K562 (cell line): Measurements from ENCODE around the gene PSAP. TPM values are rescaled to one million over a fixed set of nuclear protein-coding genes. Genes with fewer than 3 reads are reported as not detected.

ENCODE experiments used
- ARID4B ChIP-seq: sonication (generic); formaldehyde crosslinking; IDR thresholded peaks from 2 replicates; pipeline ENCODE4 v1.8.0; 2022; ENCODE audit warnings: mild to moderate bottlenecking, missing genetic modification reagents
- EHMT2 ChIP-seq: fragments of 450-650 bp; IDR thresholded peaks from 2 replicates; pipeline ENCODE4 v1.6.1; 2018; ENCODE audit warnings: antibody characterized with exemption
- IRF9 ChIP-seq: fragments of 450-650 bp; IDR thresholded peaks from 2 replicates; pipeline ENCODE4 v1.6.1; 2016; ENCODE audit warnings: missing biosample characterization, missing genetic modification characterization
- JUND ChIP-seq, 2 experiments: IDR thresholded peaks; 2 replicates in 1 of 2; 3 replicates in 1 of 2; pipeline ENCODE4 v1.6.1; 2011; ENCODE audit warnings: borderline replicate concordance in 2 of 2, low read depth in 2 of 2, low read length in 2 of 2, improper control_type of control experiment in 1 of 2, missing biosample characterization in 1 of 2, missing genetic modification characterization in 1 of 2, missing genetic modification reagents in 1 of 2
- LARP7 ChIP-seq: fragments of 450-650 bp; IDR thresholded peaks from 2 replicates; pipeline ENCODE4 v1.6.1; 2016
- MAFK ChIP-seq: IDR thresholded peaks from 2 replicates; pipeline ENCODE4 v1.6.1; 2011; ENCODE audit warnings: low read length, improper control_type of control experiment
- MIER1 ChIP-seq: fragments of 450-650 bp; IDR thresholded peaks from 2 replicates; pipeline ENCODE4 v1.6.1; 2016; ENCODE audit warnings: antibody characterized with exemption, mild to moderate bottlenecking, low read depth
- NCOA1 ChIP-seq: fragments of 450-650 bp; IDR thresholded peaks from 2 replicates; pipeline ENCODE4 v1.6.1; 2016; ENCODE audit warnings: low read depth
- PRMT5 ChIP-seq: sonication (generic); formaldehyde crosslinking; IDR thresholded peaks from 2 replicates; pipeline ENCODE4 v1.5.0; 2020; ENCODE audit warnings: missing genetic modification reagents
- SMAD4 ChIP-seq: fragments of 250-450 bp; sonication (Bioruptor Pico); conservative IDR thresholded peaks from 2 replicates; pipeline ENCODE4 v1.8.0; 2021; ENCODE audit warnings: inconsistent platforms, mild to moderate bottlenecking, moderate library complexity
- TEAD2 ChIP-seq: fragments of 450-650 bp; IDR thresholded peaks from 2 replicates; pipeline ENCODE4 v1.6.1; 2016; ENCODE audit warnings: missing genetic modification characterization, control low read depth, missing compliant biosample characterization
- YY1 ChIP-seq, 3 experiments: IDR thresholded peaks; 2 replicates each; pipeline ENCODE4 v1.6.1; 2011; ENCODE audit warnings: low read length in 2 of 3, mild to moderate bottlenecking in 2 of 3, moderate library complexity in 2 of 3, borderline replicate concordance in 1 of 3, control low read depth in 1 of 3, low read depth in 1 of 3; ENCODE audit not compliant: insufficient read depth in 3 of 3, insufficient replicate concordance in 2 of 3, control insufficient read depth in 1 of 3, insufficient read length in 1 of 3; ENCODE audit errors: extremely low read depth in 1 of 3
- ZBTB17 ChIP-seq: fragments of 450-650 bp; formaldehyde crosslinking; IDR thresholded peaks from 2 replicates; pipeline ENCODE4 v1.4.0; 2020; ENCODE audit warnings: mild to moderate bottlenecking
- ZNF212 ChIP-seq: fragments of 450-650 bp; formaldehyde crosslinking; IDR thresholded peaks from 2 replicates; pipeline ENCODE4 v1.4.0; 2020; ENCODE audit warnings: mild to moderate bottlenecking
- ZNF395 ChIP-seq: fragments of 200-800 bp; sonication (Bioruptor generic); IDR thresholded peaks from 2 replicates; pipeline ENCODE4 v1.6.1; 2017; ENCODE audit warnings: missing genetic modification characterization, missing compliant biosample characterization
- ZNF644 ChIP-seq: fragments of 200-800 bp; sonication (Bioruptor generic); IDR thresholded peaks from 2 replicates; pipeline ENCODE4 v1.6.1; 2016; ENCODE audit warnings: low read depth, missing genetic modification characterization, missing compliant biosample characterization
- ZNF780A ChIP-seq: fragments of 250-450 bp; sonication (Bioruptor Pico); IDR thresholded peaks from 2 replicates; pipeline ENCODE4 v1.5.0; 2021; ENCODE audit warnings: mild to moderate bottlenecking
- ZNF830 ChIP-seq: fragments of 250-450 bp; sonication (Bioruptor Pico); IDR thresholded peaks from 2 replicates; pipeline ENCODE4 v1.5.0; 2021; ENCODE audit warnings: mild to moderate bottlenecking
- polyA plus RNA-seq, 8 experiments: library from polyadenylated mRNA; depleted of rRNA in 4 of 8; stranded (reverse) in 5 of 8; unstranded in 3 of 8; fragments of >200 nt; fragmentation: Nextera tagmentation in 2 of 8; fragmentation: Illumina TruSeq in 1 of 8; extraction: Ambion mirVana in 2 of 8; extraction: Trizol in 1 of 8; gene quantifications; 2 replicates each; pipeline versions ENCODE4 v1.2.1 to v1.2.3, GENCODE V29; 2011 to 2014; ENCODE audit warnings: inconsistent platforms in 1 of 8, missing spikeins in 1 of 8
- total RNA-seq, 7 experiments: library from RNA; depleted of rRNA in 6 of 7; stranded (reverse); fragments of >200 nt in 6 of 7; fragmentation: Illumina TruSeq in 2 of 7; extraction: Trizol in 2 of 7; gene quantifications; 2 replicates each; pipeline versions ENCODE4 v1.2.1 to v1.2.3, GENCODE V29; 2011 to 2021; ENCODE audit warnings: low replicate concordance in 1 of 7
- TF ChIP-seq, protein P1 (sequence below), 2 experiments: fragments of 450-650 bp; conservative IDR thresholded peaks; 2 replicates each; pipeline ENCODE4 v1.6.1; 2017; ENCODE audit warnings: mild to moderate bottlenecking in 2 of 2, moderate library complexity in 2 of 2

PSAP gene
- total and polyA plus RNA-seq, 9 of the 15 experiments (the other 6 are each of a cell fraction or from before 2014, with no cell fraction given) = 245 to 700 (median 429) TPM

DNA sequence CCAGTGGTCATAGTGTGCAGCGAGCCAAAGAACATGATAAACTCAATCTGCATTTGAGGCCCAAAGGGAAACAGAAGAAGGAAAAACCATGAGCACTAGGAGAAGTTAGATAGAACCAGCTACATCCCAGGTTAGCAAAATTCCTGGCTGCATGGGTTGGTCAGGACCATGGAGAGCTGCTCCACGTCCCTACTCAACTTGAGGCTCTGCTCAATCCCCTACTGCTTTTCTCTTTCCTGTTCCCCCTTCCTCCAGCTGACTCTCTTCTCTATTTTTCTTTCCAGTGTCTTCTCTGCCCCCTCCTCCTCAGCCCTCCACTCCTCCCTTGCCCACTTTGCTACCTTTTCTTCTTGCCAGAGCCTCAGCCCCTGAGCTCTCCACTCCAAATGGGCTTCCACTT, 55.8 kb downstream of the PSAP start (continued):
- TF ChIP-seq, protein P1, sequence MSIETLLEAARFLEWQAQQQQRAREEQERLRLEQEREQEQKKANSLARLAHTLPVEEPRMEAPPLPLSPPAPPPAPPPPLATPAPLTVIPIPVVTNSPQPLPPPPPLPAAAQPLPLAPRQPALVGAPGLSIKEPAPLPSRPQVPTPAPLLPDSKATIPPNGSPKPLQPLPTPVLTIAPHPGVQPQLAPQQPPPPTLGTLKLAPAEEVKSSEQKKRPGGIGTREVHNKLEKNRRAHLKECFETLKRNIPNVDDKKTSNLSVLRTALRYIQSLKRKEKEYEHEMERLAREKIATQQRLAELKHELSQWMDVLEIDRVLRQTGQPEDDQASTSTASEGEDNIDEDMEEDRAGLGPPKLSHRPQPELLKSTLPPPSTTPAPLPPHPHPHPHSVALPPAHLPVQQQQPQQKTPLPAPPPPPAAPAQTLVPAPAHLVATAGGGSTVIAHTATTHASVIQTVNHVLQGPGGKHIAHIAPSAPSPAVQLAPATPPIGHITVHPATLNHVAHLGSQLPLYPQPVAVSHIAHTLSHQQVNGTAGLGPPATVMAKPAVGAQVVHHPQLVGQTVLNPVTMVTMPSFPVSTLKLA (conservative IDR thresholded peaks at IDR 0.05) = peak in 1 of 2 experiments; percentile 24; a peak in 1 of 4 replicates
- TF ChIP-seq SMAD4 = peak; percentile 79
- peak; percentile 86; the same call in 1 of the 2 replicates for TF ChIP-seq PRMT5 (CRISPR knock-in tag)
- peak; percentile 84 for TF ChIP-seq ZNF644 (tag)
- TF ChIP-seq LARP7 = 0 out of 2 replicates have a peak, but pooled peaks have one; percentile 25
- TF ChIP-seq NCOA1 = peak; percentile 66
- TF ChIP-seq MAFK = no peak
- TF ChIP-seq ZNF212 (CRISPR knock-in tag) = no peak
- no peak for TF ChIP-seq ZNF780A (CRISPR knock-in tag)
- TF ChIP-seq ZNF395 (CRISPR knock-in tag) = peak; percentile 79
- TF ChIP-seq MIER1 = peak; percentile 99
- peak; percentile 36; the same call in 1 of the 2 replicates for TF ChIP-seq ARID4B (CRISPR knock-in tag)
- TF ChIP-seq ZBTB17 (CRISPR knock-in tag) = 0 out of 2 replicates have a peak, but pooled peaks have one; percentile 26
- no peak for TF ChIP-seq ZNF830
- peak; percentile 100 for TF ChIP-seq EHMT2
- TF ChIP-seq IRF9 (tag) = peak; percentile 60
- TF ChIP-seq JUND (IDR thresholded peaks at IDR 0.05; ENCODE audit: borderline replicate concordance, low read depth, low read length) = no peak
- peak; percentile 44; the same call in 1 of the 3 replicates for TF ChIP-seq JUND (tag; IDR thresholded peaks at IDR 0.05; ENCODE audit: borderline replicate concordance, low read depth, low read length)
- TF ChIP-seq TEAD2 (tag) = 0 out of 2 replicates have a peak, but pooled peaks have one; percentile 2
- TF ChIP-seq YY1 (IDR thresholded peaks at IDR 0.05; ENCODE audit: borderline replicate concordance in 1 of 3, control insufficient read depth in 1 of 3, extremely low read depth in 1 of 3, insufficient read depth in 3 of 3, insufficient read length in 1 of 3, insufficient replicate concordance in 2 of 3, low read depth in 1 of 3, low read length in 2 of 3) = no peak
